Stomach (tissue), 9 donors: ENCODE results near the gene ACSL4. TPM values are rescaled to one million over a fixed set of nuclear protein-coding genes. Genes with fewer than 3 reads are reported as not detected.

ENCODE experiments used
- DNase-seq, 2 donors: peaks; one replicate each; pipeline versions ENCODE4 v3.0.0 to v3.0.0-alpha.2; 2013 to 2019
- H3K27ac ChIP-seq, 5 donors: fragments of 200-600 bp in 4 of 5; sonication (generic) in 4 of 5; one replicate each; pipeline ENCODE4 v1.5.1; 2013 to 2019; ENCODE audit warnings: mild to moderate bottlenecking in 1 of 5, moderate library complexity in 1 of 5
- H3K27me3 ChIP-seq, 3 donors: fragments of 200-600 bp; sonication (generic); one replicate each; pipeline ENCODE4 v1.5.1; 2017 to 2019; ENCODE audit warnings: mixed run types in 1 of 3
- H3K36me3 ChIP-seq, 4 donors: fragments of 200-600 bp; sonication (generic); 1 replicate in 3 of 4; 2 replicates in 1 of 4; pipeline ENCODE4 v1.5.1; 2016 to 2019
- H3K4me1 ChIP-seq, 4 donors: fragments of 200-600 bp; sonication (generic); one replicate each; pipeline ENCODE4 v1.5.1; 2016 to 2019
- H3K4me3 ChIP-seq, 4 donors: fragments of 200-600 bp; sonication (generic) in 3 of 4; one replicate each; pipeline ENCODE4 v1.5.1; 2016 to 2019; ENCODE audit warnings: mild to moderate bottlenecking in 1 of 4
- H3K9me3 ChIP-seq, 4 donors: fragments of 200-600 bp; sonication (generic); one replicate each; pipeline ENCODE4 v1.5.1; 2016 to 2019
- EP300 ChIP-seq: sonication (generic); formaldehyde crosslinking; IDR thresholded peaks from one replicate; pipeline ENCODE4 v1.6.1; 2017; ENCODE audit warnings: antibody characterized with exemption
- POLR2A ChIP-seq, 4 donors: fragments of 450-650 bp; IDR thresholded peaks; one replicate each; pipeline ENCODE4 v1.6.1; 2016; ENCODE audit warnings: antibody characterized with exemption in 4 of 4, control low read depth in 2 of 4, mild to moderate bottlenecking in 1 of 4, moderate library complexity in 1 of 4
- POLR2AphosphoS5 ChIP-seq, 3 donors: sonication (generic); formaldehyde crosslinking; IDR thresholded peaks; one replicate each; pipeline ENCODE4 v1.6.1; 2016; ENCODE audit warnings: antibody characterized with exemption in 3 of 3
- WGBS, 5 donors: extraction: QIAGEN DNeasy Blood & Tissue Kit in 3 of 5; methylation state at CpG; one replicate each; pipeline versions ENCODE4 v1.1.5 to v1.1.7; 2013 to 2018; 5-methylcytosine and 5-hydroxymethylcytosine counted together
- intact Hi-C: fragments of 100-400 bp; cut with DNase I; formaldehyde crosslinking; loops from one replicate; pipeline ENCODE4 v1.15.1; 2023; ENCODE audit warnings: low total_unique reads
- polyA plus RNA-seq, 3 donors: library from polyadenylated mRNA; stranded (reverse); fragments of 200-250 nt; gene quantifications; one replicate each; pipeline ENCODE4 v1.2.3, GENCODE V29; 2013
- total RNA-seq, 5 donors: library from RNA; depleted of rRNA; stranded (reverse); fragments of >200 nt; gene quantifications; one replicate each; pipeline versions ENCODE4 v1.1.0 to v1.2.3, GENCODE V29; 2014 to 2016
- TF ChIP-seq, protein P1 (sequence below), 7 experiments: fragments of 450-650 bp in 4 of 7; fragments of 200-600 bp in 3 of 7; sonication (generic) in 3 of 7; IDR thresholded peaks; one replicate each; pipeline ENCODE4 v1.5.1; 2016 to 2019; ENCODE audit warnings: antibody characterized with exemption in 7 of 7, control low read depth in 2 of 7, mild to moderate bottlenecking in 1 of 7
- donor health status: healthy with polysubstance abuse.
- donor health status: Bipolar disorder and iron deficiency.
- donor health status: healthy.

ACSL4 gene
- total and polyA plus RNA-seq, 8 donors, result 4.1 to 53.4 (median 34.1) TPM

DNA sequence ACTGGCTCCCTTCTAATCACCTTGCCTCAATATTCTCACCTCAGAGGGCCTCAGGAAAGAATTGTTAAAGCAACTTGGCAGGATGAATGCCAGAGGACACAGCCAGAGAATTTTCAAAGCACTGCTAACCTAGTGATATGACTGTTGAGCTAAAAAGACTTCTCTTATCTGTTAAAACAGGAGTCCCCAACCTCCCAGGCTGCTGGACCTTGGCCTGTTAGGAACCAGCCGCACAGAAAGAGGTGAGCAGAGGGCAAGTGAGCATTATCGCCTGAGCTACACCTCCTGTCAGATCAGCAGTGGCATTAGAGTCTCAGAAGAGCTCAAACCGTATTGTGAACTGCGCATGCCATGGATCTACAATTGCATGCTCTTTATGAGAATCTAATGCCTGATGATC, 106.4 kb downstream of the ACSL4 start:
- H3K27me3 ChIP-seq, result peaks cover 0 to 9% (median 0%) of the 10 kb centered on the region in 3 donors
- H3K9me3 ChIP-seq, result no peaks in the 10 kb centered on the region
- 66 to 83% (median 79%) methylated on average over 2 to 4 of the region's 4 CpGs for WGBS, 5 donors
- no peaks in the 10 kb centered on the region for H3K36me3 ChIP-seq
- H3K4me3 ChIP-seq, result no peak overlapping the region
- intact Hi-C loops, result loop anchor here (10.0 kb wide), 1 partner anchor 142 kb away; the partner anchor contains the start of gene GUCY2F
- TF ChIP-seq, protein P1, sequence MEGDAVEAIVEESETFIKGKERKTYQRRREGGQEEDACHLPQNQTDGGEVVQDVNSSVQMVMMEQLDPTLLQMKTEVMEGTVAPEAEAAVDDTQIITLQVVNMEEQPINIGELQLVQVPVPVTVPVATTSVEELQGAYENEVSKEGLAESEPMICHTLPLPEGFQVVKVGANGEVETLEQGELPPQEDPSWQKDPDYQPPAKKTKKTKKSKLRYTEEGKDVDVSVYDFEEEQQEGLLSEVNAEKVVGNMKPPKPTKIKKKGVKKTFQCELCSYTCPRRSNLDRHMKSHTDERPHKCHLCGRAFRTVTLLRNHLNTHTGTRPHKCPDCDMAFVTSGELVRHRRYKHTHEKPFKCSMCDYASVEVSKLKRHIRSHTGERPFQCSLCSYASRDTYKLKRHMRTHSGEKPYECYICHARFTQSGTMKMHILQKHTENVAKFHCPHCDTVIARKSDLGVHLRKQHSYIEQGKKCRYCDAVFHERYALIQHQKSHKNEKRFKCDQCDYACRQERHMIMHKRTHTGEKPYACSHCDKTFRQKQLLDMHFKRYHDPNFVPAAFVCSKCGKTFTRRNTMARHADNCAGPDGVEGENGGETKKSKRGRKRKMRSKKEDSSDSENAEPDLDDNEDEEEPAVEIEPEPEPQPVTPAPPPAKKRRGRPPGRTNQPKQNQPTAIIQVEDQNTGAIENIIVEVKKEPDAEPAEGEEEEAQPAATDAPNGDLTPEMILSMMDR (IDR thresholded peaks at IDR 0.05), result no peak
- TF ChIP-seq POLR2AphosphoS5 (IDR thresholded peaks at IDR 0.05), result no peak
- no peak for TF ChIP-seq EP300
- TF ChIP-seq POLR2A (IDR thresholded peaks at IDR 0.05), result no peak
- no peak overlapping the region for H3K27ac ChIP-seq
- DNase-seq, result no peak
- peaks cover 0 to 9% (median 4%) of the 10 kb centered on the region in 4 donors for H3K4me1 ChIP-seq

DNA sequence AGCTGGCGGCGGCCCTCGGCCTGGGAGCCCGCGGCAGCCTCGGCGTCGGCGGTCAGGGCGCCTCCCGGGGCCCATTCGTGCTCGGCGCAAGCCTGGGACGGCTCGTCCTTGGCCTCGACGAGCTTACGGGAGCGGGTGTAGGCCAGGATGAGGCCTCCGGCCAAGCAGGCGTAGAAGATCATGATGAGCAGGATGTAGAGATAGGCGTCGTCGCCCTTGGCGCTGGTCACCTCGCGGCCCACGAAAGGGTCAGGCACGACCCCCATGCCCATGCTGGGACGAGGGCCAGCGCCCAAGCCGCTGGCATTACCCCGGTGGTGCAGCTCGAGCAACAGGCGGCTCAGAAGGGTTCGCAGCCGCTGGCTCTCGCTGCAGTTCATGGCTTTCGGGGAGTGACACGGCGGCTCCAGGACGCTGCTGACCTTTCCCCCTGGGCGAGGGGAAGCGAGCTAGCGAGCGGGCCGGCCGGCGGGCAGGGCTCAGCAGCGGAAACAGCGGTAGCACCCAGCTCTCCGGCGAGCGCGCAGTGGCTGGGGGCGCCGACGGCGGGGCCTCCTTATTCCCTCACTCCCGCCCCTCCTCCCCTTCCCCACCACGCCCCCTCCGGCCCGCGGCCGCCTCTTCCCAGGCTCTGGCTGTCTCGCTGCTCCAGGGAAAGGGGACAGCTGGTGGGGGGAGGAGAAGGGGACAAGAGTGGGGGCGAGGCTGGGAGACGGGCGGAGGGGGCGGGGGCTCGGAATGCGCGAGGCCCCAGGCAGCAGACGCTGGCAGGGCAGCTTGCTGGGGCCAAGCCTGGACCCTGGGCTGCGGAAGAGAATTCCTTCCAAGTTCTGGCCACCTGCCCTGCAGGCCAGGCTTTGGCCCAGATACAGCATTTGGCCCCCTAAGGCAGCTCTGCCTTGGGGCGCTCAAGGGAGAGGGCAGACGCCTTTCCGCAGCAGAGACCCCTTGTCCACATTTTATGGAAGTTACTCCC, 108.1 kb downstream of the ACSL4 start, which contains the start of gene KCNE5:
KCNE5 (minus strand) TSS at position 532 of the 976 bp plus-strand sequence; CDS start at position 380, 152 bp downstream.
- DNase-seq, result peak in 1 of 2 donors; percentile 75
- WGBS, 5 donors, result 17 to 56% (median 49%) methylated on average over 1 to 74 of the region's 79 CpGs
- intact Hi-C loops, result loop anchor here (10.0 kb wide), 1 partner anchor 140 kb away; the partner anchor contains the start of gene GUCY2F

DNA sequence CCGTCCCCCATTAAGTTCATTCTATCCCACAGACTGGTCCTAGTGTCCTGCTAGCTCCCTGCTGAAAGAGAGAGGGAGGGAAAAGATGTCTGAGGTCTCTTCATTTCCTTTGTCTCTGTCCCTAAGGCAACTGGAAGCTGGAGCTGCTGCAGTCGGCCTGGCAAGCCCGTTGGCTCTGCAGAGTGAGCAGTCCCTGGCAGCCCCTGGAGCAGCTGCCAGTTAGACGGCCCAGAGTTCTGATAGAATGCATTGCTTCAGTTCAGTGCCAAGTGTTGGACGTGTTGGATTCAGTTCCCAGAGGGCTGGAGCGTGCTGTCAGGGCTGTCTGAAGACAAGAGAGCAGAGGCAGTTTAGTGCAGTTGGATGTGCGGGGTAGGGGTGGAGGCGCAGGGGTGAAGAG, 109.1 kb downstream of the ACSL4 start:
- 60 to 86% (median 79%) methylated on average over 8 of the region's 8 CpGs for WGBS, 5 donors
- intact Hi-C loops, result loop anchor here (10.0 kb wide), 1 partner anchor 139 kb away; the partner anchor contains the start of gene GUCY2F
- H3K4me1 ChIP-seq, result peaks cover 0 to 9% (median 4%) of the 10 kb centered on the region in 4 donors

More for the DNA sequence above, 108.1 kb downstream of the ACSL4 start, which contains the start of gene KCNE5:
- Histone ChIP-seq H3K9me3 (no peaks in the 10 kb centered on the region), H3K4me1 (peaks cover 0 to 9% (median 4%) of the 10 kb centered on the region in 4 donors), H3K36me3 (no peaks in the 10 kb centered on the region), H3K4me3 (peak within 1 kb of the TSS; percentile 31 to 39 (median 34)), H3K27ac (no peak within 1 kb of the TSS), H3K27me3 (peaks cover 0 to 9% (median 0%) of the 10 kb centered on the region in 3 donors)
- no peak for TF ChIP-seq EP300

DNA sequence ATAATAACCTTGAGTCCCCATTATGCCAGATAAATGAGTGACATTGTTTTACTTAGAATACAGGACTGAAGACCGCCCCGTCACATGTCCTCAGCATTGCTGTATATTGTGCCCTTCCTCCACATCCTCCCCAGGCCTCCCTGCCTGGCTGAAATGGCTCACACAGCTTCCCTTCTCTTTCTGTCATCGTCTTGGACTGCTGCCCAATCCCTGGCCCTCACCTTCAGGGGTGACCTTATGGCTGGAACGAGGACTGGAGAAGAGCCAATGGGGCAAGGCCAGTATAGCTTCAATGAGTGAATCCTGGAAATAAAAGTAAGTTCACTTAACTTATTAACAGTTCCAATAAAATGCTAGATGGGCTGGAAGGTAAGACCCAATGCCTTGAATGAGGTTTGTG, 110.8 kb downstream of the ACSL4 start:
- intact Hi-C loops, result loop anchor here (10.0 kb wide), 1 partner anchor 137 kb away; the partner anchor contains the start of gene GUCY2F
- H3K27ac ChIP-seq, result no peak overlapping the region
- TF ChIP-seq POLR2AphosphoS5 (IDR thresholded peaks at IDR 0.05) (no peak), EP300 (no peak), POLR2A (IDR thresholded peaks at IDR 0.05) (no peak)
- TF ChIP-seq, protein P1 (IDR thresholded peaks at IDR 0.05), result no peak
- H3K36me3 ChIP-seq, result no peaks in the 10 kb centered on the region
- H3K4me1 ChIP-seq, result peaks cover 0 to 9% (median 4%) of the 10 kb centered on the region in 4 donors
- peaks cover 0 to 9% (median 0%) of the 10 kb centered on the region in 3 donors for H3K27me3 ChIP-seq
- H3K9me3 ChIP-seq, result no peaks in the 10 kb centered on the region
- DNase-seq, result no peak
- H3K4me3 ChIP-seq, result no peak overlapping the region
- WGBS, 5 donors, result 71 to 83% (median 78%) methylated on average over 4 of the region's 4 CpGs

More for the DNA sequence above, 109.1 kb downstream of the ACSL4 start:
- H3K27me3 ChIP-seq, result peaks cover 0 to 9% (median 0%) of the 10 kb centered on the region in 3 donors
- DNase-seq, result peak in 1 of 2 donors; percentile 13
- no peaks in the 10 kb centered on the region for H3K9me3 ChIP-seq
- no peak overlapping the region for H3K4me3 ChIP-seq
- TF ChIP-seq EP300, result no peak
- TF ChIP-seq, protein P1 (IDR thresholded peaks at IDR 0.05), result no peak
- no peak for TF ChIP-seq POLR2AphosphoS5 (IDR thresholded peaks at IDR 0.05)
- TF ChIP-seq POLR2A (IDR thresholded peaks at IDR 0.05), result no peak
- H3K27ac ChIP-seq, result no peak overlapping the region
- no peaks in the 10 kb centered on the region for H3K36me3 ChIP-seq
